ENCODE measurements around the gene C1GALT1. TPM values are rescaled to one million over a fixed set of nuclear protein-coding genes. Genes with fewer than 3 reads are reported as not detected.
A peak's percentile ranks its signal among the peaks of the same experiment; 100 is the strongest.
"Not testable (repeated sequence)": the region's sequence is repeated elsewhere in the genome, so short reads cannot be mapped to it uniquely, and the experiment has no call there.

Gene C1GALT1
- total RNA-seq, 1 donor from 2014 or later: 48.8 TPM

DNA sequence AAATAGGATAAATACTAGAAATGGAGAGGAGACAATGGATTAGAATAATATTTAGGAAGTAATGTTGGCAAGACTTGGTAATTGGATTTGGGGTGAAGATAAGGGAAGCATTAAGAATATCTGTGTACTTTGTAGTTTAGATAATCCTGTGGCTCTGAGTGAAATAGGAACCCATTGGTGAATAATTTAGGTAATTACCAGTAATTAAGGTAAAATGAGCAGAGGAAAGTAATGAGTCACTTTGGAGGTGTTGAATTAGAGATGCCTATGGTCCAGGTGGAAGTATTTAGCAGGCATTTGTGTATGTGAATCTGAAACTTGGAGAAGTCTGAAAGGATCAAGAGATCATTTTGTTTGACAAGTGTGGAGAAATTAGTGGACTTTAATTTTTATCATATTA, 5.7 kb downstream of the C1GALT1 start:
- no peak for DNase-seq (ENCODE audit: extremely low spot score, unreplicated experiment)
- H3K4me1 Mint-ChIP-seq (ENCODE audit: unreplicated experiment): peaks cover 18% of the 10 kb centered on the region
- H3K4me3 Mint-ChIP-seq: no peak overlapping the region
- H3K9me3 Mint-ChIP-seq: peaks cover 4% of the 10 kb centered on the region
- TF ChIP-seq, protein P1, sequence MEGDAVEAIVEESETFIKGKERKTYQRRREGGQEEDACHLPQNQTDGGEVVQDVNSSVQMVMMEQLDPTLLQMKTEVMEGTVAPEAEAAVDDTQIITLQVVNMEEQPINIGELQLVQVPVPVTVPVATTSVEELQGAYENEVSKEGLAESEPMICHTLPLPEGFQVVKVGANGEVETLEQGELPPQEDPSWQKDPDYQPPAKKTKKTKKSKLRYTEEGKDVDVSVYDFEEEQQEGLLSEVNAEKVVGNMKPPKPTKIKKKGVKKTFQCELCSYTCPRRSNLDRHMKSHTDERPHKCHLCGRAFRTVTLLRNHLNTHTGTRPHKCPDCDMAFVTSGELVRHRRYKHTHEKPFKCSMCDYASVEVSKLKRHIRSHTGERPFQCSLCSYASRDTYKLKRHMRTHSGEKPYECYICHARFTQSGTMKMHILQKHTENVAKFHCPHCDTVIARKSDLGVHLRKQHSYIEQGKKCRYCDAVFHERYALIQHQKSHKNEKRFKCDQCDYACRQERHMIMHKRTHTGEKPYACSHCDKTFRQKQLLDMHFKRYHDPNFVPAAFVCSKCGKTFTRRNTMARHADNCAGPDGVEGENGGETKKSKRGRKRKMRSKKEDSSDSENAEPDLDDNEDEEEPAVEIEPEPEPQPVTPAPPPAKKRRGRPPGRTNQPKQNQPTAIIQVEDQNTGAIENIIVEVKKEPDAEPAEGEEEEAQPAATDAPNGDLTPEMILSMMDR (conservative IDR thresholded peaks at IDR 0.05): no peak
- H3K27ac Mint-ChIP-seq: no peak overlapping the region
- no peaks in the 10 kb centered on the region for H3K27me3 Mint-ChIP-seq
- peaks cover 10% of the 10 kb centered on the region for H3K36me3 Mint-ChIP-seq

DNA sequence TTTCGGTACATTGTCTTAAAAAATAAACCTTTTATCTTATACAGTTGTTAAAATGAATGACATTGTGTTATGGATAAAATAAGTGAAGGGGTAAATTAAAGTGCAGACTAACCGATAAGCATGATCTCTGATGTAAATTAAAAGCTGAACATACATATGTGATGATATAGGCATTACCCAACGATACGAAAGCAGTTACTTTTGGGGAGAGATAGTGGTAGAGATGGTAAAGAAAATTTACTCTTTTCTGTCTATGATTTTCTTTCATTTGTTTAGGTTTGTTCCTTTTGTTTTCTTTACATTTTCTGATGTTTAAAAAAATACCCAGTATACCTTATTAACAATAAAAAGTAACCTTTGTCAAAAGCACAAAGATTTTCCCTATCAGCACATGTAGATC, 6.4 kb downstream of the C1GALT1 start:
- Mint-ChIP-seq H3K9me3 (peaks cover 8% of the 10 kb centered on the region), H3K36me3 (peaks cover 16% of the 10 kb centered on the region), H3K4me3 (no peak overlapping the region), H3K27ac (no peak overlapping the region), H3K4me1 (ENCODE audit: unreplicated experiment) (peaks cover 18% of the 10 kb centered on the region), H3K27me3 (no peaks in the 10 kb centered on the region)
- TF ChIP-seq, protein P1 (conservative IDR thresholded peaks at IDR 0.05): no peak
- no peak for DNase-seq (ENCODE audit: extremely low spot score, unreplicated experiment)

DNA sequence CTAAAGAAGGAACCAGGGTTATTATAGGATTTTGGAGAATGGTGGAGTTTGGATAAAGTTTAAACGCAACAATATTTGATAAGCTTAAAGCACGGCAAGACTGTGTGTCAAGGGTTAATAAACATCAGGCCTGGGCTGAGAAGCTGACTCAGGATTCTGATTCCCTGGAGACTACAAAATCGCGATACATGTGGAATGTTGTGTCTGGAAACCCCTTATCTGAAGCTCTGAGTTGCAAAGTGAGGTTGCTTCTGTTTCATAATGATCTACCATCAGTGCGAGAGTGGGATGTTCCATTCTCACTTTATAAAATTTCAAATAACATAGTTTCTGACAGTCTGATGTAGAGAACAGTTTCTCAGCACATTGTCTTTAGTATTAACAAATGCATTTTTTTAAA, 7.8 kb downstream of the C1GALT1 start:
- TF ChIP-seq, protein P1 (conservative IDR thresholded peaks at IDR 0.05): no peak
- H3K27ac Mint-ChIP-seq: no peak overlapping the region
- peak overlapping the region; percentile 15 for H3K4me3 Mint-ChIP-seq
- H3K27me3 Mint-ChIP-seq: no peaks in the 10 kb centered on the region
- H3K36me3 Mint-ChIP-seq: peaks cover 17% of the 10 kb centered on the region
- no peak for DNase-seq (ENCODE audit: extremely low spot score, unreplicated experiment)
- H3K9me3 Mint-ChIP-seq: peaks cover 8% of the 10 kb centered on the region
- peaks cover 13% of the 10 kb centered on the region for H3K4me1 Mint-ChIP-seq (ENCODE audit: unreplicated experiment)

DNA sequence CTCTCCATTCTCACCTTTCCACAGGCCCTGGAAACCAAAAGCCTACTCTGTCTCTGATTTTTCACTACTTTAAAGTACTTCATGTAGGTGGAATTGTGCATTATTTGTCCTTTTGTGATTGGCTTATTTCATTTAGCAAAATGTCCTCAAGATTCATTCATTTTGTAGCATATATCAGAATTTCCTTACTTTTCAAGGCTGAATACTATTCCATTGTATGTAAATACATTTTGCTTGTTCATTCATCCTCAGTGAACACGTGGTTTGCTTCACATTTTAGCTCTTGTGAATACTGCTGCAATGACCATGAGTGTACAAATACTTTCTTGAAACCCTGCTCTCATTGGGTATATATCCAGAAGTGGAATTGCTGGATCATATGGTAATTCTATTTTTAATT, 8.8 kb downstream of the C1GALT1 start:
- Mint-ChIP-seq H3K36me3 (peaks cover 22% of the 10 kb centered on the region), H3K27me3 (no peaks in the 10 kb centered on the region), H3K4me1 (ENCODE audit: unreplicated experiment) (peaks cover 11% of the 10 kb centered on the region), H3K27ac (no peak overlapping the region), H3K4me3 (no peak overlapping the region), H3K9me3 (peaks cover 8% of the 10 kb centered on the region)
- TF ChIP-seq, protein P1 (conservative IDR thresholded peaks at IDR 0.05): no peak
- DNase-seq (ENCODE audit: extremely low spot score, unreplicated experiment): no peak

DNA sequence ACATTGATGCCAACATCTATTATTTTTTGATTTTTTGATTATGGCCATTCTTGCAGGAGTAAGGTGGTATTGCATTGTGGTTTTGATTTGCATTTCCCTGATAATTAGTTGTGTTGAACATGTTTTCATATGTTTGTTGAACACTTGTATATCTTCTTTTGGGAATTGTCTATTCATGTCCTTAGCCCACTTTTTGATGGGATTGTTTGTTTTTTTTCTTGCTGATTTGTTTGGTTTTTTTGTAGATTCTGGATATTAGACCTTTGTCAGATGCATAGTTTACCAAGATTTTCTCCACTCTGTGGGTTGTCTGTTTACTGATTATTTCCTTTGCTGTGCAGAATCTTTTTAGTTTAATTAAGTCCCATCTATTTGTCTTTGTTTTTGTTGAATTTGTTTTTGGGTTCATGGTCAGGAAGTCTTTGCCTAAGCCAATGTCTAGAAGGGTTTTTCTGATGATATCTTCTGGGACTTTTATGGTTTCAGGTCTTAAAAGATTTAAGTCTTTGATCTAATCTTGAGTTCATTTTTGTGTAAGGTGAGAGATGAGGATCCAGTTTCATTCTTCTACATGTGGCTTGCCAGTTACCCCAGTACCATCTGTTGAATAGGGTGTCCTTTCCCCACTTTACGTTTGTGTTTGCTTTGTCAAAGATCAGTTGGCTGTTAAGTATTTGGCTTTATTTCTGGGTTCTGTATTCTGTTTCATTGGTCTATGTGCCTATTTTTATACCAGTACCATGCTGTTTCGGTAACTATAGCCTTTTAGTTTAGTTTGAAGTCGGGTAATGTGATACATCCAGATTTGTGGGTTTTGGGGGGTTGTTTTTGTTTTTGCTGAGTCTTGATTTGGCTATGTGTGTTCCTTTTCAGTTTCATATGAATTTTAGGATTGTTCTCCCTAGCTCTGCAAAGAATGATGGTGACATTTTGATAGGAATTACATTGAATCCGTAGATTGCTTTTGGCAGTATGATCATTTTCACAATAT, 10.7 kb downstream of the C1GALT1 start:
- not testable (repeated sequence) for H3K27ac Mint-ChIP-seq; DNase-seq (ENCODE audit: extremely low spot score, unreplicated experiment); H3K27me3 Mint-ChIP-seq; H3K9me3 Mint-ChIP-seq; H3K4me3 Mint-ChIP-seq
- Mint-ChIP-seq H3K36me3 (peaks cover 28% of the 10 kb centered on the region), H3K4me1 (ENCODE audit: unreplicated experiment) (peaks cover 11% of the 10 kb centered on the region)

DNA sequence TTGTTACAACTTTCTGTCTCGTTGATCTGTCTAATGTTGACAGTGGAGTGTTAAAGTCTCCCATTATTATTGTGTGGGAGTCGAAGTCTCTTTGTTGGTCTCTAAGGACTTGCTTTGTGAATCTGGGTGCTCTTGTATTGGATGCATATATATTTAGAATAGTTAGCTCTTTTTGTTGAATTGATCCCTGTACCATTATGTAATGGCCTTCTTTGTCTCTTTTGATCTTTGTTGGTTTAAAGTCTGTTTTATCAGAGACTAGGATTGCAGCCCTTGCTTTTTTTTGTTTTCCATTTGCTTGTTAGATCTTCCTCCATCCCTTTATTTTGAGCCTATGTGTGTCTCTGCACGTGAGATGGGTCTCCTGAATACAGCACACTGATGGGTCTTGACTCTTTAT, 17.2 kb downstream of the C1GALT1 start:
- not testable (repeated sequence) for H3K4me3 Mint-ChIP-seq; H3K27me3 Mint-ChIP-seq; H3K9me3 Mint-ChIP-seq; H3K4me1 Mint-ChIP-seq (ENCODE audit: unreplicated experiment); H3K27ac Mint-ChIP-seq; DNase-seq (ENCODE audit: extremely low spot score, unreplicated experiment)
- peaks cover 43% of the 10 kb centered on the region for H3K36me3 Mint-ChIP-seq

DNA sequence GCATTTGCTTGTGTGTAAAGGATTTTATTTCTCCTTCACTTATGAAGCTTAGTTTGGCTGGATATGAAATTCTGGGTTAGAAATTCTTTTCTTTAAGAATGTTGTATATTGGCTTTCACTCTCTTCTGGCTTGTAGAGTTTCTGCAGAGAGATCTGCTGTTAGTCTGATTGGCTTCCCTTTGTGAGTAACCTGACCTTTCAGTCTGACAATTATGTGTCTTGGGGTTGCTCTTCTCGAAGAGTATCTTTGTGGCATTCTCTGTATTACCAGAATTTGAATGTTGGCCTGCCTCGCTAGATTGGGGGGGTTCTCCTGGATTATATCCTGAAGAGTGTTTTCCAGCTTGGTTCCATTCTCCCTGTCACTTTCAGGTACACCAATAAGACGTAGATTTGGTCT, 17.9 kb downstream of the C1GALT1 start:
- H3K27ac Mint-ChIP-seq; DNase-seq (ENCODE audit: extremely low spot score, unreplicated experiment); H3K4me3 Mint-ChIP-seq; H3K4me1 Mint-ChIP-seq (ENCODE audit: unreplicated experiment); H3K27me3 Mint-ChIP-seq: not testable (repeated sequence)
- H3K36me3 Mint-ChIP-seq: peaks cover 44% of the 10 kb centered on the region
- H3K9me3 Mint-ChIP-seq: peaks cover 13% of the 10 kb centered on the region
